MM.1S (cell line): ENCODE data around the gene ADK.

Source experiments
- DNase-seq: peaks from one replicate; pipeline ENCODE4 v3.0.0-alpha.2; 2015
- H2AFZ ChIP-seq: fragments of 300-600 bp; sonication (generic); 2 replicates; pipeline ENCODE4 v1.6.0; 2016; ENCODE audit warnings: antibody characterized with exemption, low read length
- H3F3A ChIP-seq: fragments of 300-600 bp; sonication (generic); 2 replicates; pipeline ENCODE4 v1.6.1; 2016; ENCODE audit warnings: mild to moderate bottlenecking, antibody characterized with exemption, low read length, moderate library complexity, mixed read lengths; ENCODE audit not compliant: insufficient read depth
- H3K27ac ChIP-seq: fragments of 300-600 bp; sonication (generic); 2 replicates; pipeline ENCODE4 v1.5.1; 2016; ENCODE audit warnings: mild to moderate bottlenecking, low read length
- H3K27me3 ChIP-seq: fragments of 300-600 bp; sonication (generic); replicated peaks from 2 replicates; pipeline ENCODE4 v1.6.0; 2016; ENCODE audit warnings: low read length; ENCODE audit not compliant: insufficient read depth
- H3K36me3 ChIP-seq: fragments of 300-600 bp; sonication (generic); replicated peaks from 2 replicates; pipeline ENCODE4 v1.6.1; 2016; ENCODE audit warnings: mild to moderate bottlenecking, low read length, mixed read lengths; ENCODE audit not compliant: insufficient read depth
- H3K4me1 ChIP-seq: fragments of 300-600 bp; sonication (generic); 2 replicates; pipeline ENCODE4 v1.6.1; 2016; ENCODE audit warnings: low read length, mixed read lengths
- H3K4me2 ChIP-seq: fragments of 300-600 bp; sonication (generic); 2 replicates; pipeline ENCODE4 v1.6.0; 2016; ENCODE audit warnings: low read depth, low read length
- H3K4me3 ChIP-seq: fragments of 300-600 bp; sonication (generic); 2 replicates; pipeline ENCODE4 v1.5.1; 2016; ENCODE audit warnings: low read length, mixed read lengths
- H3K79me2 ChIP-seq: fragments of 300-600 bp; sonication (generic); 2 replicates; pipeline ENCODE4 v1.6.1; 2016; ENCODE audit warnings: mixed run types, low read length, mixed read lengths
- H3K9ac ChIP-seq: fragments of 300-600 bp; sonication (generic); 2 replicates; pipeline ENCODE4 v1.6.1; 2016; ENCODE audit warnings: low read length, mixed read lengths
- H3K9me2 ChIP-seq: fragments of 300-600 bp; sonication (generic); replicated peaks from 2 replicates; pipeline ENCODE4 v1.6.1; 2016; ENCODE audit warnings: mild to moderate bottlenecking, low read length, mixed read lengths; ENCODE audit not compliant: insufficient read depth
- H3K9me3 ChIP-seq: fragments of 300-600 bp; sonication (generic); replicated peaks from 2 replicates; pipeline ENCODE4 v1.6.1; 2016; ENCODE audit warnings: mild to moderate bottlenecking, low read length, mixed read lengths; ENCODE audit not compliant: insufficient read depth
- H4K20me1 ChIP-seq: fragments of 300-600 bp; sonication (generic); 2 replicates; pipeline ENCODE4 v1.6.1; 2016; ENCODE audit warnings: mild to moderate bottlenecking, low read length, moderate library complexity, mixed read lengths; ENCODE audit not compliant: insufficient read depth
- EZH2 ChIP-seq: fragments of 300-600 bp; sonication (generic); optimal IDR thresholded peaks from 2 replicates; pipeline ENCODE3; 2017; ENCODE audit warnings: low read depth, mild to moderate bottlenecking, antibody characterized with exemption, low read length, mixed read lengths
- EZH2phosphoT487 ChIP-seq: fragments of 300-600 bp; sonication (generic); IDR thresholded peaks from 2 replicates; pipeline ENCODE4 v1.6.1; 2018; ENCODE audit warnings: antibody characterized with exemption, low read length
- TF ChIP-seq, protein P1 (sequence below): fragments of 300-600 bp; sonication (generic); IDR thresholded peaks from 2 replicates; pipeline ENCODE4 v1.5.1; 2016; ENCODE audit warnings: antibody characterized with exemption, low read length, mixed read lengths

Gene ADK

DNA sequence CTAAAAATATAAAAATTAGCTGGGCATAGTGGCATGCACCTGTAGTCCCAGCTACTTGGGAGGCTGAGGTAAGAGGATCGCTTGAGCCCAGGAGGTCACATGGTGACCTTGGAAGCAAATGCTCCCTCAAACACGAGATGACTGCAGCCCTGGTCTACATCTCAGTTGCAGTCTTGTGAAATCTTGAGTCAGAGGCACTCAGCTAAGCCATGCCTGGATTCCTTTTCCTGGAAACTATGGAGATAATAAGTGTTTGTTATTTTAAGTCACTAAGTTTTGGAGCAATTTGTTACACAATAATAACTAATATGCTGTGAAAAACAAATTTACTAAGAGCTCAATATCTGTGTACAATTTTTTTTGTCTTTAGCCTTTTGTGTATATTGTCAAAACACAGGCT lies 391.1 kb downstream of the ADK start:
- Histone ChIP-seq H3K27ac (no peak overlapping the region), H3K27me3 (no peaks in the 10 kb centered on the region), H3K9ac (no peak overlapping the region), H3F3A (no peaks in the 10 kb centered on the region), H3K36me3 (no peaks in the 10 kb centered on the region; the same call in 1 of the 2 replicates), H3K9me3 (no peaks in the 10 kb centered on the region), H3K4me1 (no peaks in the 10 kb centered on the region), H3K9me2 (no peaks in the 10 kb centered on the region), H2AFZ (no peak overlapping the region), H4K20me1 (no peaks in the 10 kb centered on the region), H3K4me3 (no peak overlapping the region), H3K79me2 (no peaks in the 10 kb centered on the region), H3K4me2 (no peak overlapping the region)
- TF ChIP-seq, protein P1, sequence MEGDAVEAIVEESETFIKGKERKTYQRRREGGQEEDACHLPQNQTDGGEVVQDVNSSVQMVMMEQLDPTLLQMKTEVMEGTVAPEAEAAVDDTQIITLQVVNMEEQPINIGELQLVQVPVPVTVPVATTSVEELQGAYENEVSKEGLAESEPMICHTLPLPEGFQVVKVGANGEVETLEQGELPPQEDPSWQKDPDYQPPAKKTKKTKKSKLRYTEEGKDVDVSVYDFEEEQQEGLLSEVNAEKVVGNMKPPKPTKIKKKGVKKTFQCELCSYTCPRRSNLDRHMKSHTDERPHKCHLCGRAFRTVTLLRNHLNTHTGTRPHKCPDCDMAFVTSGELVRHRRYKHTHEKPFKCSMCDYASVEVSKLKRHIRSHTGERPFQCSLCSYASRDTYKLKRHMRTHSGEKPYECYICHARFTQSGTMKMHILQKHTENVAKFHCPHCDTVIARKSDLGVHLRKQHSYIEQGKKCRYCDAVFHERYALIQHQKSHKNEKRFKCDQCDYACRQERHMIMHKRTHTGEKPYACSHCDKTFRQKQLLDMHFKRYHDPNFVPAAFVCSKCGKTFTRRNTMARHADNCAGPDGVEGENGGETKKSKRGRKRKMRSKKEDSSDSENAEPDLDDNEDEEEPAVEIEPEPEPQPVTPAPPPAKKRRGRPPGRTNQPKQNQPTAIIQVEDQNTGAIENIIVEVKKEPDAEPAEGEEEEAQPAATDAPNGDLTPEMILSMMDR, result no peak
- TF ChIP-seq EZH2 (no peak), EZH2phosphoT487 (no peak)
- no peak for DNase-seq

DNA sequence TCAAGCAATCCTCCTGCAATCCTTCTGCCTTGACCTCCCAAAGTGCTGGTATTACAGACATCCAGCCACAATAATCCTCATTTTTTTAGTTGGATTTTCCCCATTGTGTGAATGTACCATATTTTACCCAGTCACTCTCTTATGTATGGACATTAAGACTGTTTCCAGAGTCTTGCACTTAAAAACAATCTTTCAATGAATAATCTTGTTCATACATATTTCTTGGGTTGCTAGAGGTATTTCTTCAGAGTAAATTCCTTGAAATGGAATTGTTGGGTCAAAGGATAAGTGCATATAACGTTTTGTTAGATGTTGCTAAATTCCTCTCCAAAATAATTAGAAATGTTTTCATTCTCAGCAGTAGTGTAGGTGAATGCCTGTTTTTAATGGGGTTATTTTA lies 392.3 kb downstream of the ADK start:
- TF ChIP-seq, protein P1, result no peak
- TF ChIP-seq EZH2, result no peak
- no peak for TF ChIP-seq EZH2phosphoT487
- Histone ChIP-seq H3K9me3 (no peaks in the 10 kb centered on the region), H3K4me2 (no peak overlapping the region), H3F3A (no peaks in the 10 kb centered on the region), H3K79me2 (no peaks in the 10 kb centered on the region), H2AFZ (no peak overlapping the region), H3K4me1 (no peaks in the 10 kb centered on the region), H3K27ac (no peak overlapping the region), H3K4me3 (no peak overlapping the region), H3K9ac (no peak overlapping the region), H3K27me3 (no peaks in the 10 kb centered on the region), H4K20me1 (no peaks in the 10 kb centered on the region), H3K36me3 (no peaks in the 10 kb centered on the region), H3K9me2 (no peaks in the 10 kb centered on the region)
- no peak for DNase-seq

DNA sequence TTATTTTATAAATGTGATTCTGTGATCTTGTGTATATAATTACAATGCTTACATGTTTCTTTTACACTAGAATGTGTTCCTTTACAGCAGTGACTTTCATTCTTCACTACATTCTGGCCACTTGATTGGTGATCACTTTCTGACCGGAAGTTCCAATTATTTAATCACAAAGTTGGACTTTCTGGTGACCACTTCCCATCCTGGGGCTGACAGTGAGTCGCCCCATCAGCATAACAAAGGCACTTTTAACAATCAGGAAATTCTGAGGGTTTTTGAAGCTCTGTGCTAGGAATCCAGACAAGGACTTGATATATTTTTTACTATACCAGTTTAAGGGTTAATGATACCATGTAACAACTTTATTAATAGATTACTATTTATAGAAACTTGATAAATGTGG lies 393.1 kb downstream of the ADK start:
- no peaks in the 10 kb centered on the region for H3K9me2 ChIP-seq
- no peak overlapping the region for H3K9ac ChIP-seq
- no peak overlapping the region for H3K27ac ChIP-seq
- no peaks in the 10 kb centered on the region for H3F3A ChIP-seq
- H4K20me1 ChIP-seq, result no peaks in the 10 kb centered on the region
- no peak for TF ChIP-seq EZH2
- TF ChIP-seq, protein P1, result no peak
- no peak for TF ChIP-seq EZH2phosphoT487
- no peak for DNase-seq
- H3K4me1 ChIP-seq, result no peaks in the 10 kb centered on the region
- no peaks in the 10 kb centered on the region for H3K27me3 ChIP-seq
- H2AFZ ChIP-seq, result no peak overlapping the region
- H3K36me3 ChIP-seq, result no peaks in the 10 kb centered on the region
- no peaks in the 10 kb centered on the region for H3K9me3 ChIP-seq
- H3K4me3 ChIP-seq, result no peak overlapping the region
- H3K79me2 ChIP-seq, result no peaks in the 10 kb centered on the region
- H3K4me2 ChIP-seq, result no peak overlapping the region

DNA sequence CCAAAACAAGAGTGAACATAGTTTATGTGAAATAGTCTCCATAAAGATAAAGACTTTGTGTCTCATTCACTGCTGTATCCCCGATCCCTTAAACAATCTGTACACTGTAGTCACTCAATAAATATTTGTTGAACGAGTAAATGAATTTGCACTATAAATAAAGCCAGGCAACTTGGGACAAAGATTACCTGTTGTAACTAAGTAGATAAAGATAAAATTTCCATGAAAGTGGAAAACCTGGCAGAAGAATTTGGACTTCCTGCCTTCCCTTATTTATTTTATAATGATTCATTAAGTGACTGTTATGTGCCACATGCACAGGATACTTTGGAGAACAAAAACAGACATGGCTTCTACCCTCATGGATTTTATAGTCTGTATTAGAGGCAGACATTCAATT lies 397.7 kb downstream of the ADK start:
- Histone ChIP-seq H3F3A (no peaks in the 10 kb centered on the region), H2AFZ (no peak overlapping the region), H3K79me2 (no peaks in the 10 kb centered on the region), H3K9me3 (no peaks in the 10 kb centered on the region), H3K4me2 (no peak overlapping the region), H4K20me1 (no peaks in the 10 kb centered on the region), H3K9me2 (no peaks in the 10 kb centered on the region), H3K27me3 (no peaks in the 10 kb centered on the region), H3K9ac (no peak overlapping the region), H3K4me1 (no peaks in the 10 kb centered on the region), H3K27ac (no peak overlapping the region), H3K4me3 (no peak overlapping the region), H3K36me3 (no peaks in the 10 kb centered on the region)
- TF ChIP-seq EZH2 (no peak), EZH2phosphoT487 (no peak)
- no peak for DNase-seq
